Tibial artery (tissue), 4 donors: ENCODE results near the gene GALNT8.
"Not testable (repeated sequence)": the region's sequence is repeated elsewhere in the genome, so short reads cannot be mapped to it uniquely, and the experiment has no call there.

Experiments
- DNase-seq, 2 donors: peaks; one replicate each; pipeline ENCODE4 v3.0.0-alpha.2; 2019
- H3K27ac ChIP-seq, 2 donors: fragments of 200-600 bp; sonication (generic) in 1 of 2; 1 replicate in 1 of 2; 2 replicates in 1 of 2; pipeline ENCODE4 v1.5.1; 2018 to 2019; ENCODE audit warnings: mild to moderate bottlenecking in 1 of 2
- H3K27me3 ChIP-seq, 2 donors: fragments of 200-600 bp; sonication (generic) in 1 of 2; one replicate each; pipeline versions ENCODE4 v1.5.1 to v1.6.0; 2016 to 2019
- H3K36me3 ChIP-seq, 3 donors: fragments of 200-600 bp; sonication (generic) in 2 of 3; one replicate each; pipeline ENCODE4 v1.5.1; 2016 to 2019; ENCODE audit warnings: mild to moderate bottlenecking in 2 of 3
- H3K4me1 ChIP-seq, 4 donors: fragments of 200-600 bp; sonication (generic) in 2 of 4; 1 replicate in 3 of 4; 2 replicates in 1 of 4; pipeline ENCODE4 v1.5.1; 2016 to 2019
- H3K4me3 ChIP-seq, 2 donors: fragments of 200-600 bp; sonication (generic) in 1 of 2; 1 replicate in 1 of 2; 2 replicates in 1 of 2; pipeline ENCODE4 v1.5.1; 2018 to 2019; ENCODE audit warnings: mild to moderate bottlenecking in 2 of 2
- H3K9me3 ChIP-seq, 3 donors: fragments of 200-600 bp; sonication (generic) in 1 of 3; one replicate each; pipeline ENCODE4 v1.5.1; 2016 to 2019
- CTCF ChIP-seq, 2 experiments: fragments of 200-600 bp in 1 of 2; fragments of 450-650 bp in 1 of 2; IDR thresholded peaks; one replicate each; pipeline ENCODE4 v1.5.1; 2017 to 2019; ENCODE audit warnings: antibody characterized with exemption in 2 of 2, mild to moderate bottlenecking in 1 of 2, moderate library complexity in 1 of 2
- intact Hi-C: fragments of 100-400 bp; cut with DNase I; formaldehyde crosslinking; loops from one replicate; pipeline ENCODE4 v1.15.0; 2023; ENCODE audit warnings: low total_unique reads

The GALNT8 gene

GRCh38 chr12:4743046-4743445 is 22.8 kb downstream of the GALNT8 start:
- Histone ChIP-seq H3K36me3 (no peaks in the 10 kb centered on the region), H3K4me1 (peaks cover 0 to 16% (median 2%) of the 10 kb centered on the region in 4 donors), H3K27me3 (no peaks in the 10 kb centered on the region), H3K4me3 (no peak overlapping the region), H3K27ac (no peak overlapping the region), H3K9me3 (no peaks in the 10 kb centered on the region)
- TF ChIP-seq CTCF (IDR thresholded peaks at IDR 0.05): no peak
- no peak for DNase-seq
- intact Hi-C loops: no loop called here

GRCh38 chr12:4744709-4745108 is 24.5 kb downstream of the GALNT8 start:
- DNase-seq: no peak
- Histone ChIP-seq H3K9me3 (peaks cover 0 to 4% (median 0%) of the 10 kb centered on the region in 3 donors), H3K4me1 (peaks cover 0 to 16% (median 2%) of the 10 kb centered on the region in 4 donors), H3K27ac (no peak overlapping the region), H3K4me3 (no peak overlapping the region), H3K27me3 (no peaks in the 10 kb centered on the region), H3K36me3 (no peaks in the 10 kb centered on the region)
- intact Hi-C loops: no loop called here
- no peak for TF ChIP-seq CTCF (IDR thresholded peaks at IDR 0.05)

- H3K9me3 ChIP-seq: peaks cover 0 to 4% (median 0%) of the 10 kb centered on the region in 3 donors
- H3K4me3 ChIP-seq: no peak overlapping the region
- no peaks in the 10 kb centered on the region for H3K36me3 ChIP-seq
- no peaks in the 10 kb centered on the region for H3K27me3 ChIP-seq
- H3K27ac ChIP-seq: no peak overlapping the region
- intact Hi-C loops: no loop called here
- no peak for DNase-seq
- no peak for TF ChIP-seq CTCF (IDR thresholded peaks at IDR 0.05)
- peaks cover 0 to 16% (median 2%) of the 10 kb centered on the region in 4 donors for H3K4me1 ChIP-seq
Measured at GRCh38 chr12:4745249-4745648, 25.0 kb downstream of the GALNT8 start.

- H3K4me1 ChIP-seq, H3K27me3 ChIP-seq, H3K27ac ChIP-seq, H3K9me3 ChIP-seq, H3K4me3 ChIP-seq, intact Hi-C loops, DNase-seq, H3K36me3 ChIP-seq: not testable (repeated sequence)
Measured at GRCh38 chr12:4751654-4752053, 31.5 kb downstream of the GALNT8 start.

- no peaks in the 10 kb centered on the region for H3K27me3 ChIP-seq
- intact Hi-C loops: no loop called here
Measured at GRCh38 chr12:4762773-4763172, 42.6 kb downstream of the GALNT8 start.

GRCh38 chr12:4763549-4763948 is 43.3 kb downstream of the GALNT8 start:
- Histone ChIP-seq H3K36me3 (no peaks in the 10 kb centered on the region), H3K4me1 (peaks cover 0 to 24% (median 3%) of the 10 kb centered on the region in 4 donors), H3K4me3 (no peak overlapping the region), H3K27ac (no peak overlapping the region), H3K9me3 (no peaks in the 10 kb centered on the region), H3K27me3 (no peaks in the 10 kb centered on the region)
- no peak for TF ChIP-seq CTCF (IDR thresholded peaks at IDR 0.05)
- DNase-seq: no peak
- intact Hi-C loops: no loop called here

More at GRCh38 chr12:4762773-4763172, 42.6 kb downstream of the GALNT8 start:
- no peaks in the 10 kb centered on the region for H3K9me3 ChIP-seq
- no peak for DNase-seq
- no peak for TF ChIP-seq CTCF (IDR thresholded peaks at IDR 0.05)
- no peaks in the 10 kb centered on the region for H3K36me3 ChIP-seq
- H3K4me3 ChIP-seq: no peak overlapping the region
- peaks cover 0 to 16% (median 3%) of the 10 kb centered on the region in 4 donors for H3K4me1 ChIP-seq
- H3K27ac ChIP-seq: no peak overlapping the region
